SH-SY5Y (cell line): ENCODE results near the gene NCKAP5.

ENCODE experiments used
- GATA2 ChIP-seq: IDR thresholded peaks from 2 replicates; pipeline ENCODE4 v1.6.1; 2011; ENCODE audit warnings: mild to moderate bottlenecking, low read depth, low read length
- GATA3 ChIP-seq: IDR thresholded peaks from 2 replicates; pipeline ENCODE4 v1.6.1; 2011; ENCODE audit warnings: low read depth, mild to moderate bottlenecking, low read length, moderate library complexity

GRCh38 chr2:133438848-133439564 lies 129.3 kb downstream of the NCKAP5 start:
- TF ChIP-seq GATA2 (no peak), GATA3 (no peak)
